HG03135 (cell line): ENCODE results near the gene SF3B4.
"Not testable (repeated sequence)": the region's sequence is repeated elsewhere in the genome, so short reads cannot be mapped to it uniquely, and the experiment has no call there.

Experiments
- ATAC-seq: cut with Tn5 transposase; IDR thresholded peaks from one replicate; pipeline ENCODE4 v1.9.1; 2021; ENCODE audit warnings: mild to moderate bottlenecking, moderate library complexity; ENCODE audit not compliant: unreplicated experiment

Gene SF3B4

GRCh38 chr1:149888247-149888998, 39.2 kb downstream of the SF3B4 start:
- peak; percentile 24 for ATAC-seq

GRCh38 chr1:149887456-149888246, 40.0 kb downstream of the SF3B4 start:
- peak; percentile 45 for ATAC-seq

GRCh38 chr1:149887196-149887455, 40.5 kb downstream of the SF3B4 start:
- peak; percentile 0 for ATAC-seq

GRCh38 chr1:149886396-149887195, 41.0 kb downstream of the SF3B4 start:
- peak; percentile 59 for ATAC-seq

- ATAC-seq, result not testable (repeated sequence)
Measured at GRCh38 chr1:149886121-149886395, 41.5 kb downstream of the SF3B4 start.

GRCh38 chr1:149885339-149886120, 42.1 kb downstream of the SF3B4 start:
- ATAC-seq, result no peak

GRCh38 chr1:149884433-149885338, 42.9 kb downstream of the SF3B4 start:
- no peak for ATAC-seq

- ATAC-seq, result no peak
Measured at GRCh38 chr1:149883598-149884247, 43.9 kb downstream of the SF3B4 start.

GRCh38 chr1:149881876-149882275, 45.7 kb downstream of the SF3B4 start:
- ATAC-seq, result no peak

GRCh38 chr1:149879556-149879955, 48.0 kb downstream of the SF3B4 start:
- no peak for ATAC-seq

- ATAC-seq, result no peak
Measured at GRCh38 chr1:149877211-149877946, 50.2 kb downstream of the SF3B4 start.
